VCaP (cell line): Measurements from ENCODE around the gene TRAPPC6A.

ENCODE experiments used
- H3K27ac ChIP-seq: fragments of 450-650 bp; 2 replicates; pipeline ENCODE4 v1.5.1; 2017
- CTCF ChIP-seq: fragments of 450-650 bp; conservative IDR thresholded peaks from 2 replicates; pipeline ENCODE4 v1.5.1; 2017; ENCODE audit warnings: mild to moderate bottlenecking, moderate library complexity

The TRAPPC6A gene

DNA sequence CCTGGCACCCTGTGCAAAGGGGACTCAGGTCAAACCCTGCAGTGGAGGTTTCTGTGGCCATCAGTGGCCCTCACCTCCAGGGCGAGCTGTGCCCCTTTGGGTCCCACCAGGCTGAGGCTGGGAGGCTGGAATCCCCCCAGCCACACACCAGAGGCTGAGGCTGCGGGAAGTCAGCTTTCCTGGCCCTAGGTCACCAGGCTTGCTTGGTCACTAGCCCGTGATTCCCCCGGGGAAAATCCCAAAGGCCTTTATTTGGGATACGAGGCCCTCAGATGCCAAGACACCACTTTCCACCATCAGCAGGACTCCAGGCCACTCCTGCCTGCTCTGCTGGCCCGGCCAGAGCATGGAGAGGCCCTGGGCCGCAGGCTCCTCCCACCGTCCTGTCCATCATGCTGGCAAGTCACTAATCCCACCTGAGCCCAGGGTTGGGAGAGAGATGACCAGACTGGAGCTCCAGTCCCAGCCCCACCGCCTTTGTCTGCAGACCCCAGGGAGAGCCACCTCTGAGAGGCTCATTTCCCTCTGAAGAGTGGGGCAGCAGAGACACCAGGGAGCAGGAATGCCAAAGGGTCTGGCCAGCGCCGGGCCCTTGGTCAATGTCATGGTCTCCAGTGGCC lies 21.9 kb downstream of the TRAPPC6A start:
- H3K27ac ChIP-seq = no peak overlapping the region
- no peak for TF ChIP-seq CTCF

GRCh38 chr19:45154064-45154827 lies 23.8 kb downstream of the TRAPPC6A start:
- no peak for TF ChIP-seq CTCF
- no peak overlapping the region for H3K27ac ChIP-seq

DNA sequence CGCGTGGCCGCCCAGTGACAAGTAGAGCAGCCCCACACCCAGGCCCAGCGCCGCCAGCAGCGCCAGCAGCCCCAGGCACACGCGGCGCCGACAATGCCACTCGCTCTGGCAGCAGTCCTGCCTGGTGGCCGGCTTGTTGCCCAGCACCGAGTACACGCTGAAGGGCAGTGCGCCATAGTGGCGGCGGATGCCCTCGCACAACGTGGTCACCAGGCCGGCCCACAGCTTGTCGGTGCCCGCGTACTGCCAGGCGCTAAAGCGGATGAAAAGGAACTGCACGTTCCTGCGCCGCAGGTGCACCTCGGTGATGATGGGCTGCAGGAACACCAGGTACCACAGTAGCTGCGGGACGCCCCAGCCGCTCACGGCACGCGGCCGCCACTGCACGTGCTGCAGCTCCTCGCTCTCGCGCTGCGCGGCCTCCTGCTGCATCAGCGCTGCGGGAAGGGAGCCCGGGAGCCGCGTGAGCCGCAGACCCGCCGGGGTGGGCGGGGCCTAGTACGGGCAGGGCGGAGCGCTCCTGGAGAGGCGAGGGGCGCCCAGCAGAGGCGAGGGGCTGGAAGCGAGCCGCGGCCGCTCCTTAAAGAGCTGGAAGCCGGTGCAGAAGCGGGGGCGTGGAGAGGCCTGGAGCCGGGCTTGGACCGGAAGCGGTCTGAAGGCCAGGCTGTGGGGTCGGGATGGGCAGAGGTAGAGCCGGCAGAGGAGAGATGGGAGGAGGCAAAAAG lies 24.5 kb downstream of the TRAPPC6A start:
- no peak overlapping the region for H3K27ac ChIP-seq
- TF ChIP-seq CTCF = no peak

DNA sequence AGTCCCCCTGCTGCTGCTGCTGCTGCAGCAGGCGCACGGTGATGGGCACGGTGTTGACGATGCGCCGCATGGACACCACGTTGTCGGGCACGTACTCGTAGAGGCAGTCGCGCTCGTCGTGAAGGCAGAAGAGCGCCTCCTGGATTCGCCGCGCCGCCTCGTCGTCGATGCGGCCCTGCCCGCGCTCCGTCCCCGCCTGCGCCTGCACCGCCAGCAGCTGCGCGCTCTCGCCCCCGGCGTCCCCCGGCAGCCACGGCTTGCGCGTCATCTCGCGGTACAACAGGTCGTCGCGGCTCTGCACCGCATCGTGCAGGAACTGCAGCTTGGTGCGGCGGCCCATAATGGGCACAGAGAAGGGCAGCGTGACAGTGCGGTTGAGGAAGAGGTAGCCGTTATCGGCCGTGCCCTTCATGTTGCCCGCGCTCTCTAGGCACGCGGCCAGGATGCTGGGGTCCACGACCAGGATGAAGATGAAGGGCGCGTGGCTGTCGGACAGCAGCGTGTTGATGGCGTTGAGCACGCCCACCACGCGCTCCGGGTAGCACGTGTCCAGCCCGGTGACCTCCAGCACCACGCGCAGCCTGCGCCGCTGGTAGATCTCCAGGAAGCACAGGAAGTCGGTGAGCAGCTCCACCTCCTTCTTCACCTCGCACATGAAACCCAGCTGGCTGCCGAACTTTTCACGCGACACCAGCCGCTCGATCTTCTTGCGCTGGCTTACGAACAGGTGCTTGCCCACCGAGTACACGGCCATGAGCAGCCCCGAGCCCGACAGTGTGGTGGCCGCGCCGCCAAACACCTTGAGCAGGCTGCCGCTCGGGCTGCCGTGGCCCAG lies 25.3 kb downstream of the TRAPPC6A start:
- TF ChIP-seq CTCF = no peak
- H3K27ac ChIP-seq = no peak overlapping the region

DNA sequence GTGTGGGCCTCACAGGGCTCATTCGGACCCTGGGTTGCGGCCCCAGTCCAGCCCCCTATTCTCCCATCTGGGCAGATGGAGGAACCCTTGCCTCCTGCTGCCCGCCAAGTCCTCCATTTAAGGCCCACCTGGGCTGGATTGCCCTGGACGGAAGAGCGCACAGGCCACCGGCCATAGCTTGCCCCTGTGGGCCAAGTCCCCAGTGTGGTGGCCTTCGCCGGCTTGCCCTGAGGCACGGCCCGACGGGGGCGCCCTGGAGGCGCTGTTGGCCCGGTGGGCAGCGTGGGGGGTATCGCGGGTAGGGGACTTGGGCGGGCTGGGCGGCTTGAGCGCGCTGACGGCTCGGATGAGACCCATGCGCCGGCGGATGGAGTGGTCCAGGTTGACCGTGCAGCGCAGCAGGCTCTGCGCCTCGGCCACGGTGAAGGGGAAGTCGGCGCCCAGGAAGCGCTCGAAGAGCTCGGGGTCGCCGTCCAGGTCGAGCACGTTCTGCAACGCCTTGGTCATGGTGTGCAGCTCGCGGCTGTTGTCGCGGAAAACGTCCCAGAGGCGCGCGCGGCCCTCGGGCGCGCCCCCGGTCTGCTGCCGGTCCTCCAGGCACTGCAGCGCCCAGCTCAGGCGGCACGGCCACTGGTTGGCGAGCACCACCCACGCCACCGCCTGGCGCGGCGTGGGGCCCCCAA lies 26.1 kb downstream of the TRAPPC6A start:
- TF ChIP-seq CTCF = no peak
- no peak overlapping the region for H3K27ac ChIP-seq

GRCh38 chr19:45151320-45151719 lies 26.7 kb downstream of the TRAPPC6A start:
- H3K27ac ChIP-seq = no peak overlapping the region
- no peak for TF ChIP-seq CTCF
